Panc1 (cell line): ENCODE measurements around the gene NINJ2. TPM values are rescaled to one million over a fixed set of nuclear protein-coding genes. Genes with fewer than 3 reads are reported as not detected.

ENCODE experiments used
- ATAC-seq: fragments of 200-7000 bp; cut with Tn5 transposase; 2 replicates; pipeline ENCODE4 v1.9.1; 2020; ENCODE audit warnings: mild to moderate bottlenecking, moderate library complexity
- BruUV-seq: library from RNA; stranded (reverse); fragments of 400-500 nt; replicated peaks from 2 replicates; lab custom pipeline; 2021; lab: Mats Ljungman, UMichigan
- CTCF ChIA-PET: fragments of 300-600 bp; sonication (Branson Sonifier 250); formaldehyde crosslinking; loops from one replicate; lab custom pipeline; 2022; ENCODE audit warnings: antibody characterized with exemption; lab: Charles Lee
- POLR2A ChIA-PET: fragments of 300-600 bp; sonication (Branson Sonifier 250); formaldehyde crosslinking; loops from one replicate; lab custom pipeline; 2022; ENCODE audit warnings: antibody characterized with exemption; lab: Charles Lee
- DNase-seq: peaks from one replicate; pipeline ENCODE4 v3.0.0-alpha.2; 2010; ENCODE audit warnings: low read depth, low spot score
- H3K27ac ChIP-seq: 2 replicates; pipeline ENCODE4 v1.5.1; 2011; ENCODE audit warnings: mild to moderate bottlenecking, low read length, inconsistent platforms
- H3K27me3 ChIP-seq: fragments of 200-500 bp; sonication (Bioruptor generic); 2 replicates; pipeline ENCODE4 v1.6.0; 2014; ENCODE audit warnings: low read length, inconsistent platforms; ENCODE audit not compliant: control insufficient read depth, insufficient read depth
- H3K36me3 ChIP-seq: fragments of 200-500 bp; sonication (Bioruptor generic); 2 replicates; pipeline ENCODE4 v1.5.1; 2014; ENCODE audit warnings: inconsistent platforms, mild to moderate bottlenecking, low read length, moderate library complexity; ENCODE audit not compliant: control insufficient read depth, insufficient read depth
- H3K4me1 ChIP-seq: 2 replicates; pipeline ENCODE4 v1.5.1; 2011; ENCODE audit warnings: inconsistent platforms, mild to moderate bottlenecking, low read length, moderate library complexity; ENCODE audit not compliant: control insufficient read depth, insufficient read depth
- H3K4me3 ChIP-seq, 2 experiments: 2 replicates each; pipeline ENCODE4 v1.5.1; 2011 to 2012; ENCODE audit warnings: low read depth in 2 of 2, low read length in 2 of 2, mild to moderate bottlenecking in 2 of 2, inconsistent platforms in 1 of 2, moderate library complexity in 1 of 2
- H3K9me3 ChIP-seq: fragments of 200-500 bp; sonication (Bioruptor generic); 2 replicates; pipeline ENCODE4 v1.5.1; 2014; ENCODE audit warnings: low read depth, mild to moderate bottlenecking, inconsistent platforms, low read length, moderate library complexity; ENCODE audit not compliant: control insufficient read depth, insufficient read depth
- CTCF ChIP-seq: fragments of 450-650 bp; IDR thresholded peaks from 2 replicates; pipeline ENCODE4 v1.5.1; 2017; ENCODE audit warnings: mild to moderate bottlenecking
- POLR2AphosphoS5 ChIP-seq: IDR thresholded peaks from 2 replicates; pipeline ENCODE4 v1.6.1; 2012; ENCODE audit warnings: mild to moderate bottlenecking, low read depth, low read length, moderate library complexity
- REST ChIP-seq, 2 experiments: IDR thresholded peaks; 2 replicates each; pipeline ENCODE4 v1.6.1; 2011 to 2012; ENCODE audit warnings: low read depth in 2 of 2, control low read depth in 1 of 2, low read length in 1 of 2, mild to moderate bottlenecking in 1 of 2, moderate library complexity in 1 of 2; ENCODE audit not compliant: insufficient read depth in 1 of 2
- SIN3A ChIP-seq: IDR thresholded peaks from 2 replicates; pipeline ENCODE4 v1.6.1; 2012; ENCODE audit warnings: low read depth, mild to moderate bottlenecking, low read length, moderate library complexity, borderline replicate concordance; ENCODE audit not compliant: insufficient read depth
- TCF7L2 ChIP-seq: IDR thresholded peaks from 2 replicates; pipeline ENCODE4 v1.6.1; 2011; ENCODE audit warnings: mild to moderate bottlenecking, low read depth, low read length, inconsistent platforms
- in situ Hi-C: cut with HindIII; loops from 2 replicates; pipeline ENCODE4 v1.10.0; 2016; ENCODE audit warnings: low sequenced_read_pairs, low pct_unique_long_range_greater_than_20kb
- intact Hi-C: fragments of 100-400 bp; cut with micrococcal nuclease; formaldehyde crosslinking; loops from one replicate; pipeline ENCODE4 v1.10.0; 2022; ENCODE audit not compliant: unreplicated experiment
- total RNA-seq: library from RNA; stranded (reverse); gene quantifications from one replicate; pipeline ENCODE4 v1.2.1, GENCODE V29; 2021; ENCODE audit not compliant: unreplicated experiment

Gene NINJ2
- total RNA-seq, 1 experiment from 2014 or later, result 1.9 TPM

- Histone ChIP-seq H3K4me1 (peaks cover 11% of the 10 kb centered on the region), H3K9me3 (no peaks in the 10 kb centered on the region), H3K27me3 (no peaks in the 10 kb centered on the region), H3K4me3 (no peak overlapping the region), H3K36me3 (no peaks in the 10 kb centered on the region), H3K27ac (no peak overlapping the region; the same call in 1 of the 2 replicates)
- no peak for TF ChIP-seq CTCF
- TF ChIP-seq POLR2AphosphoS5, result no peak
- no peak for TF ChIP-seq SIN3A
- no peak for TF ChIP-seq REST (IDR thresholded peaks at IDR 0.05; ENCODE audit: insufficient read depth in 1 of 2, low read depth in 2 of 2, low read length in 1 of 2)
- no peak for TF ChIP-seq TCF7L2
- ChIA-PET CTCF (no interaction called here), POLR2A (no interaction called here)
- BruUV-seq, result no TSS peak
- intact Hi-C loops (no loop called here), in situ Hi-C loops (no loop called here)
- no peak for DNase-seq
- no peak for ATAC-seq
Observed at GRCh38 chr12:593396-594270, 69.6 kb downstream of the NINJ2 start.

GRCh38 chr12:592024-592505 is 71.2 kb downstream of the NINJ2 start:
- H3K27ac ChIP-seq, result peak overlapping the region; percentile 46
- no peaks in the 10 kb centered on the region for H3K36me3 ChIP-seq
- ChIA-PET CTCF (no interaction called here), POLR2A (no interaction called here)
- H3K9me3 ChIP-seq, result no peaks in the 10 kb centered on the region
- TF ChIP-seq REST (IDR thresholded peaks at IDR 0.05; ENCODE audit: insufficient read depth in 1 of 2, low read depth in 2 of 2, low read length in 1 of 2) (no peak), TCF7L2 (no peak), SIN3A (no peak), CTCF (no peak), POLR2AphosphoS5 (no peak)
- intact Hi-C loops (no loop called here), in situ Hi-C loops (no loop called here)
- H3K4me1 ChIP-seq, result peaks cover 6% of the 10 kb centered on the region
- no peak for ATAC-seq
- no peaks in the 10 kb centered on the region for H3K27me3 ChIP-seq
- no peak overlapping the region for H3K4me3 ChIP-seq
- no TSS peak for BruUV-seq
- no peak for DNase-seq
